Measurements from ENCODE around the gene CD7.

Gene CD7

GRCh38 chr17:82314012-82314726 is 3.2 kb downstream of the CD7 start:
- DNase-seq, result no peak

GRCh38 chr17:82313195-82314011 is 4.0 kb downstream of the CD7 start:
- DNase-seq, result no peak

- no peak for DNase-seq
These were observed 5.4 kb downstream of the CD7 start for GRCh38 chr17:82311971-82312370.

- no peak for DNase-seq
These were observed 6.5 kb downstream of the CD7 start for GRCh38 chr17:82310877-82311276.

GRCh38 chr17:82309656-82310570 is 7.5 kb downstream of the CD7 start:
- no peak for DNase-seq

- no peak for DNase-seq
These were observed 11.6 kb downstream of the CD7 start for GRCh38 chr17:82305727-82306300.

- DNase-seq, result no peak
These were observed 12.3 kb downstream of the CD7 start for GRCh38 chr17:82304826-82305726.

GRCh38 chr17:82303944-82304808 is 13.2 kb downstream of the CD7 start:
- no peak for DNase-seq

GRCh38 chr17:82302991-82303943 is 14.1 kb downstream of the CD7 start:
- no peak for DNase-seq

GRCh38 chr17:82302568-82302963 is 14.8 kb downstream of the CD7 start:
- no peak for DNase-seq

- no peak for DNase-seq
These were observed 15.4 kb downstream of the CD7 start for GRCh38 chr17:82301916-82302567.

GRCh38 chr17:82301300-82301915 is 16.0 kb downstream of the CD7 start:
- no peak for DNase-seq

- peak; percentile 47 for DNase-seq
These were observed 16.6 kb downstream of the CD7 start for GRCh38 chr17:82300707-82301270.

GRCh38 chr17:82300228-82300627 is 17.2 kb downstream of the CD7 start:
- DNase-seq, result no peak

GRCh38 chr17:82299452-82299851 is 18.0 kb downstream of the CD7 start:
- no peak for DNase-seq

- no peak for DNase-seq
These were observed 18.6 kb downstream of the CD7 start for GRCh38 chr17:82298538-82299421.
